22Rv1 (cell line): ENCODE results near the gene SLC22A7.

Experiments
- ZFX ChIP-seq: fragments of 450-650 bp; IDR thresholded peaks from 2 replicates; pipeline ENCODE4 v1.6.1; 2017; ENCODE audit warnings: antibody characterized with exemption, borderline replicate concordance
- TF ChIP-seq, protein P1 (sequence below): fragments of 450-650 bp; IDR thresholded peaks from 2 replicates; pipeline ENCODE4 v1.5.1; 2017; ENCODE audit warnings: mild to moderate bottlenecking

DNA sequence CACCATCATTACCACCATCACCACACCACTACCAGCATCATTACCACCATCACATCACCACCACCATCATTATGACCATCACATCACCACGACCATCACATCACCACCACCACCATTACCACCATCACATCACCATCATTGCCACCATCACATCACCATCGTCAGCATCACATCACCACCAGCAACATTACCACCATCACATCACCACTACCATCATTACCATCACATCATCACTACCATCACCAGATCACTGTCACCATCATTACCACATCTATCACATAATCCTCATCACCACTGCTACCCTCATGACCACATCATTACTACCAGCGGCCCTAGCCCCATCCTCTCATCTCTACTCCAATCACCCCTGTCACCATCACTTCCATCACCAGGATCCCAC, 3.5 kb upstream of the SLC22A7 start:
- TF ChIP-seq, protein P1, sequence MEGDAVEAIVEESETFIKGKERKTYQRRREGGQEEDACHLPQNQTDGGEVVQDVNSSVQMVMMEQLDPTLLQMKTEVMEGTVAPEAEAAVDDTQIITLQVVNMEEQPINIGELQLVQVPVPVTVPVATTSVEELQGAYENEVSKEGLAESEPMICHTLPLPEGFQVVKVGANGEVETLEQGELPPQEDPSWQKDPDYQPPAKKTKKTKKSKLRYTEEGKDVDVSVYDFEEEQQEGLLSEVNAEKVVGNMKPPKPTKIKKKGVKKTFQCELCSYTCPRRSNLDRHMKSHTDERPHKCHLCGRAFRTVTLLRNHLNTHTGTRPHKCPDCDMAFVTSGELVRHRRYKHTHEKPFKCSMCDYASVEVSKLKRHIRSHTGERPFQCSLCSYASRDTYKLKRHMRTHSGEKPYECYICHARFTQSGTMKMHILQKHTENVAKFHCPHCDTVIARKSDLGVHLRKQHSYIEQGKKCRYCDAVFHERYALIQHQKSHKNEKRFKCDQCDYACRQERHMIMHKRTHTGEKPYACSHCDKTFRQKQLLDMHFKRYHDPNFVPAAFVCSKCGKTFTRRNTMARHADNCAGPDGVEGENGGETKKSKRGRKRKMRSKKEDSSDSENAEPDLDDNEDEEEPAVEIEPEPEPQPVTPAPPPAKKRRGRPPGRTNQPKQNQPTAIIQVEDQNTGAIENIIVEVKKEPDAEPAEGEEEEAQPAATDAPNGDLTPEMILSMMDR, result no peak
- no peak for TF ChIP-seq ZFX
